NCI-H1105 treated with DMSO at 0.1 percent for 48 hours (cell line): ENCODE results near the gene FAM174C.

ENCODE experiments used
- DNase-seq: peaks from one replicate; lab custom pipeline; 2025; lab: John Stamatoyannopoulos, UW

FAM174C gene

GRCh38 chr19:1286487-1287353 lies 11.4 kb downstream of the FAM174C start:
- no peak for DNase-seq

GRCh38 chr19:1287354-1288225 lies 12.3 kb downstream of the FAM174C start:
- no peak for DNase-seq

GRCh38 chr19:1288226-1288612 lies 12.9 kb downstream of the FAM174C start:
- no peak for DNase-seq

GRCh38 chr19:1288833-1289685 lies 13.7 kb downstream of the FAM174C start:
- DNase-seq, result no peak

- DNase-seq, result no peak
These were observed 14.3 kb downstream of the FAM174C start for GRCh38 chr19:1289686-1290025.

- DNase-seq, result no peak
These were observed 14.9 kb downstream of the FAM174C start for GRCh38 chr19:1290196-1290702.

- DNase-seq, result no peak
These were observed 15.6 kb downstream of the FAM174C start for GRCh38 chr19:1290703-1291651.

GRCh38 chr19:1291761-1292418 lies 16.6 kb downstream of the FAM174C start:
- no peak for DNase-seq

GRCh38 chr19:1292419-1293151 lies 17.3 kb downstream of the FAM174C start:
- no peak for DNase-seq

GRCh38 chr19:1293782-1294604 lies 18.7 kb downstream of the FAM174C start:
- DNase-seq, result no peak

- no peak for DNase-seq
These were observed 19.4 kb downstream of the FAM174C start for GRCh38 chr19:1294688-1295087.

- no peak for DNase-seq
These were observed 20.1 kb downstream of the FAM174C start for GRCh38 chr19:1295169-1296012.

GRCh38 chr19:1296078-1296477 lies 20.7 kb downstream of the FAM174C start:
- DNase-seq, result no peak

- no peak for DNase-seq
These were observed 21.4 kb downstream of the FAM174C start for GRCh38 chr19:1296575-1297271.

GRCh38 chr19:1298235-1298634 lies 22.9 kb downstream of the FAM174C start:
- DNase-seq, result no peak

- DNase-seq, result no peak
These were observed 24.5 kb downstream of the FAM174C start for GRCh38 chr19:1299801-1300200.
